ENCODE measurements around the gene NEDD1.

The NEDD1 gene

GRCh38 chr12:96907671-96908422 lies 790 bp downstream of the NEDD1 start:
- no peak overlapping the region for H3K18ac ChIP-seq (ENCODE audit: low read depth in 1 of 2, low read length in 2 of 2)
- WGBS: 11% methylated on average over 22 of the region's 23 CpGs
- no peak overlapping the region for H3K23ac ChIP-seq (ENCODE audit: low read length in 2 of 2)
- H2BK120ac ChIP-seq (ENCODE audit: low read depth, low read length): no peak overlapping the region
- peak overlapping the region; percentile 81 to 99 for H3K4me3 ChIP-seq (ENCODE audit: insufficient read depth in 1 of 2, low read depth in 1 of 2, low read length in 2 of 2)
- no peaks in the 10 kb centered on the region for H3K36me3 ChIP-seq (ENCODE audit: control insufficient read depth in 1 of 2, insufficient read depth in 2 of 2, low read depth in 1 of 2, low read length in 2 of 2)
- H3K14ac ChIP-seq (ENCODE audit: low read length in 2 of 2): no peak overlapping the region
- H3K9ac ChIP-seq (ENCODE audit: low read length): peak overlapping the region; percentile 95
- no peak overlapping the region for H2BK5ac ChIP-seq (ENCODE audit: low read depth, low read length, poor library complexity, severe bottlenecking)
- H3K9me3 ChIP-seq (ENCODE audit: control insufficient read depth, low read length): no peaks in the 10 kb centered on the region
- H3K4me2 ChIP-seq (ENCODE audit: low read length, poor library complexity, severe bottlenecking): peak overlapping the region; percentile 32
- H4K91ac ChIP-seq (ENCODE audit: low read length): no peak overlapping the region
- no peaks in the 10 kb centered on the region for H3K4me1 ChIP-seq (ENCODE audit: control insufficient read depth, insufficient read depth, low read depth, low read length)
- H2AFZ ChIP-seq (ENCODE audit: low read depth, low read length): no peak overlapping the region
- H4K8ac ChIP-seq (ENCODE audit: low read length): no peak overlapping the region
- no peak overlapping the region for H2BK12ac ChIP-seq (ENCODE audit: low read length in 2 of 2)
- H2AK5ac ChIP-seq (ENCODE audit: low read length, severe bottlenecking): no peak overlapping the region
- no peak overlapping the region for H3K27ac ChIP-seq (ENCODE audit: low read length, poor library complexity, severe bottlenecking)
- peaks cover 5% of the 10 kb centered on the region for H3K79me1 ChIP-seq (replicated peaks; ENCODE audit: low read length, poor library complexity, severe bottlenecking)
- peak; percentile 55 for DNase-seq
- no peak overlapping the region for H3K4ac ChIP-seq (ENCODE audit: low read depth in 1 of 2, low read length in 2 of 2)
- no peaks in the 10 kb centered on the region for H3K27me3 ChIP-seq (ENCODE audit: control insufficient read depth in 1 of 2, insufficient read depth in 1 of 2, low read length in 2 of 2)
- H2BK15ac ChIP-seq (ENCODE audit: low read depth, poor library complexity, severe bottlenecking): no peak overlapping the region

DNA sequence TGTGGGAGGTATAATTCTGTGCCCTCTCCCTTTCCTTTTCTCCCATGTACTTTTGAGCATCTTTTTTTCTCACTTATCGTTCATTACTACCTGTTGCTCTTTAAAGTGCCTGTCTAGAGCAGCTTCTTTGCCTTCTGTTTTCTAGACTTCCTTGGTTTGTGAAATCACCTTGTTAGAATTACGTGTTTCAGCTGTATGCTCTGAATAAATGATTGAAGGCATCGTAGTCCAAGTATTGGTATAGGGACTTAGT lies 1.3 kb downstream of the NEDD1 start:
- Histone ChIP-seq H2BK12ac (ENCODE audit: low read length in 2 of 2) (no peak overlapping the region), H3K23ac (ENCODE audit: low read length in 2 of 2) (no peak overlapping the region), H3K4ac (ENCODE audit: low read depth in 1 of 2, low read length in 2 of 2) (no peak overlapping the region), H2BK120ac (ENCODE audit: low read depth, low read length) (no peak overlapping the region), H4K91ac (ENCODE audit: low read length) (no peak overlapping the region), H3K9ac (ENCODE audit: low read length) (peak overlapping the region; percentile 95), H3K27me3 (ENCODE audit: control insufficient read depth in 1 of 2, insufficient read depth in 1 of 2, low read length in 2 of 2) (no peaks in the 10 kb centered on the region), H2BK5ac (ENCODE audit: low read depth, low read length, poor library complexity, severe bottlenecking) (no peak overlapping the region), H3K9me3 (ENCODE audit: control insufficient read depth, low read length) (no peaks in the 10 kb centered on the region), H2AK5ac (ENCODE audit: low read length, severe bottlenecking) (no peak overlapping the region), H2BK15ac (ENCODE audit: low read depth, poor library complexity, severe bottlenecking) (no peak overlapping the region), H3K36me3 (ENCODE audit: control insufficient read depth in 1 of 2, insufficient read depth in 2 of 2, low read depth in 1 of 2, low read length in 2 of 2) (no peaks in the 10 kb centered on the region), H3K4me3 (ENCODE audit: insufficient read depth in 1 of 2, low read depth in 1 of 2, low read length in 2 of 2) (peak overlapping the region in 1 of 2 experiments; percentile 99), H2AFZ (ENCODE audit: low read depth, low read length) (no peak overlapping the region), H3K4me1 (ENCODE audit: control insufficient read depth, insufficient read depth, low read depth, low read length) (no peaks in the 10 kb centered on the region), H3K79me1 (replicated peaks; ENCODE audit: low read length, poor library complexity, severe bottlenecking) (peaks cover 5% of the 10 kb centered on the region), H4K8ac (ENCODE audit: low read length) (no peak overlapping the region), H3K4me2 (ENCODE audit: low read length, poor library complexity, severe bottlenecking) (peak overlapping the region; percentile 32), H3K27ac (ENCODE audit: low read length, poor library complexity, severe bottlenecking) (no peak overlapping the region), H3K14ac (ENCODE audit: low read length in 2 of 2) (no peak overlapping the region), H3K18ac (ENCODE audit: low read depth in 1 of 2, low read length in 2 of 2) (no peak overlapping the region)
- DNase-seq: no peak
- 87% methylated on average over 3 of the region's 3 CpGs for WGBS

DNA sequence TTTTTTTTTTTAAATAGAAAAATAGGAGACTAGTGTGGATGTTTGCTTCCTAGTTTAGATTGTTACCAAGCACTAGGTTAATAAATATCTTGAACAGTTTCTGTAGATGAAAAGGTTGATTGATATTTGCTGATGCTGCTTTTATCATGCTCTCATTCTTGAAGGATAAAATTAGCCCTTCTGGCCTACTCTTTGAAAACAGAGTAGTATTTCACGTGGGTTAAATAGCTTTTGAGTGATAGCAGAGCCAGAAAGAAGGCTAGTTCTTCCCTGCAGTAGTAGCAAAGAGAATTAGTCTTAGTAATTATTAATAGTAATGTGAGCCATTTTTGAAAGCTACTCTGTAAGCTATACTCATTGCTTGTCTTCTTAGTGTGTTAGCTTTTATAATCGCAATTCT lies 5.2 kb downstream of the NEDD1 start:
- H2BK120ac ChIP-seq (ENCODE audit: low read depth, low read length): no peak overlapping the region
- H2AK5ac ChIP-seq (ENCODE audit: low read length, severe bottlenecking): no peak overlapping the region
- H4K91ac ChIP-seq (ENCODE audit: low read length): no peak overlapping the region
- H3K9me3 ChIP-seq (ENCODE audit: control insufficient read depth, low read length): no peaks in the 10 kb centered on the region
- H2BK15ac ChIP-seq (ENCODE audit: low read depth, poor library complexity, severe bottlenecking): no peak overlapping the region
- H4K8ac ChIP-seq (ENCODE audit: low read length): no peak overlapping the region
- no peak overlapping the region for H3K27ac ChIP-seq (ENCODE audit: low read length, poor library complexity, severe bottlenecking)
- H3K79me1 ChIP-seq (replicated peaks; ENCODE audit: low read length, poor library complexity, severe bottlenecking): peaks cover 11% of the 10 kb centered on the region
- no peak for DNase-seq
- no peaks in the 10 kb centered on the region for H3K27me3 ChIP-seq (ENCODE audit: control insufficient read depth in 1 of 2, insufficient read depth in 1 of 2, low read length in 2 of 2)
- no peak overlapping the region for H3K23ac ChIP-seq (ENCODE audit: low read length in 2 of 2)
- no peak overlapping the region for H3K18ac ChIP-seq (ENCODE audit: low read depth in 1 of 2, low read length in 2 of 2)
- no peaks in the 10 kb centered on the region for H3K4me1 ChIP-seq (ENCODE audit: control insufficient read depth, insufficient read depth, low read depth, low read length)
- WGBS: 91% methylated on average over 1 of the region's 2 CpGs
- H3K36me3 ChIP-seq (ENCODE audit: control insufficient read depth in 1 of 2, insufficient read depth in 2 of 2, low read depth in 1 of 2, low read length in 2 of 2): no peaks in the 10 kb centered on the region
- no peak overlapping the region for H2BK5ac ChIP-seq (ENCODE audit: low read depth, low read length, poor library complexity, severe bottlenecking)
- H2AFZ ChIP-seq (ENCODE audit: low read depth, low read length): no peak overlapping the region
- no peak overlapping the region for H3K4me2 ChIP-seq (ENCODE audit: low read length, poor library complexity, severe bottlenecking)
- no peak overlapping the region for H2BK12ac ChIP-seq (ENCODE audit: low read length in 2 of 2)
- H3K4ac ChIP-seq (ENCODE audit: low read depth in 1 of 2, low read length in 2 of 2): no peak overlapping the region
- H3K9ac ChIP-seq (ENCODE audit: low read length): no peak overlapping the region
- no peak overlapping the region for H3K14ac ChIP-seq (ENCODE audit: low read length in 2 of 2)
- no peak overlapping the region for H3K4me3 ChIP-seq (ENCODE audit: insufficient read depth in 1 of 2, low read depth in 1 of 2, low read length in 2 of 2)

DNA sequence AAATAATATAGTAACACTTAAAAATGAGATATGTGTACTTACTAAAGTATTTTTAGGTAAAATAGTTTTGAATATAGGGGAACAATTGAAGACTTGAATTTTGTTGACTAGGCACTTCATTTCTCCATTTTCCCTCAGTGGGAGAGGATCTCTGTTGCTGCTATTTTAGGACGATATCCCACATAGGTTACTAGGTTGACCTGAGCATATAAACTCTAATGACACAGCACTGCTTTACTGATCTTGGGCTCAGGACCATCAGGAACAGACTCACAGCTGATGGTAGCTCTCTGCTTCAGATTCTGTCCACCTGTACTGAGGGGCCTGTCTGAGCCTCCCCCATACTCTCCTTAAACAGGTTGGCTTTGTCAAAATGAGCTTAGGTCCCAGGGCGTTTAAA lies 5.9 kb downstream of the NEDD1 start:
- Histone ChIP-seq H4K8ac (ENCODE audit: low read length) (no peak overlapping the region), H3K4me3 (ENCODE audit: insufficient read depth in 1 of 2, low read depth in 1 of 2, low read length in 2 of 2) (no peak overlapping the region), H3K79me1 (replicated peaks; ENCODE audit: low read length, poor library complexity, severe bottlenecking) (peaks cover 11% of the 10 kb centered on the region), H4K91ac (ENCODE audit: low read length) (no peak overlapping the region), H2AK5ac (ENCODE audit: low read length, severe bottlenecking) (no peak overlapping the region), H3K9me3 (ENCODE audit: control insufficient read depth, low read length) (no peaks in the 10 kb centered on the region), H3K9ac (ENCODE audit: low read length) (no peak overlapping the region), H2AFZ (ENCODE audit: low read depth, low read length) (no peak overlapping the region), H2BK5ac (ENCODE audit: low read depth, low read length, poor library complexity, severe bottlenecking) (no peak overlapping the region), H3K4me1 (ENCODE audit: control insufficient read depth, insufficient read depth, low read depth, low read length) (no peaks in the 10 kb centered on the region), H3K27me3 (ENCODE audit: control insufficient read depth in 1 of 2, insufficient read depth in 1 of 2, low read length in 2 of 2) (no peaks in the 10 kb centered on the region), H2BK15ac (ENCODE audit: low read depth, poor library complexity, severe bottlenecking) (no peak overlapping the region), H3K14ac (ENCODE audit: low read length in 2 of 2) (no peak overlapping the region), H3K27ac (ENCODE audit: low read length, poor library complexity, severe bottlenecking) (no peak overlapping the region), H3K4ac (ENCODE audit: low read depth in 1 of 2, low read length in 2 of 2) (no peak overlapping the region), H3K36me3 (ENCODE audit: control insufficient read depth in 1 of 2, insufficient read depth in 2 of 2, low read depth in 1 of 2, low read length in 2 of 2) (no peaks in the 10 kb centered on the region), H3K4me2 (ENCODE audit: low read length, poor library complexity, severe bottlenecking) (no peak overlapping the region), H3K18ac (ENCODE audit: low read depth in 1 of 2, low read length in 2 of 2) (no peak overlapping the region), H2BK12ac (ENCODE audit: low read length in 2 of 2) (no peak overlapping the region), H2BK120ac (ENCODE audit: low read depth, low read length) (no peak overlapping the region), H3K23ac (ENCODE audit: low read length in 2 of 2) (no peak overlapping the region)
- DNase-seq: no peak
- WGBS: 100% methylated on average over 2 of the region's 2 CpGs
